IMR-90 (cell line): ENCODE results near the gene IGFBP7. TPM values are rescaled to one million over a fixed set of nuclear protein-coding genes. Genes with fewer than 3 reads are reported as not detected.

Experiments
- ATAC-seq: fragments of 200-7000 bp; cut with Tn5 transposase; 2 replicates; pipeline ENCODE4 v1.9.1; 2020; ENCODE audit warnings: low read depth, mild to moderate bottlenecking, moderate library complexity
- BruUV-seq: library from RNA; stranded (reverse); fragments of 400-500 nt; replicated peaks from 2 replicates; lab custom pipeline; 2021; lab: Mats Ljungman, UMichigan
- CTCF ChIA-PET: fragments of 300-600 bp; formaldehyde crosslinking; extraction: SDS; loops from one replicate; lab custom pipeline; 2021; ENCODE audit warnings: antibody characterized with exemption; lab: Yijun Ruan, JAX
- POLR2A ChIA-PET: fragments of 300-600 bp; sonication (Branson Sonifier 250); formaldehyde crosslinking; loops from one replicate; lab custom pipeline; 2022; ENCODE audit warnings: antibody characterized with exemption; ENCODE audit not compliant: unreplicated experiment; lab: Charles Lee
- DNase-seq: peaks from one replicate; pipeline ENCODE4 v3.0.0; 2013
- H2AFZ ChIP-seq: replicated peaks from 2 replicates; pipeline ENCODE3; 2013; ENCODE audit warnings: low read length, mild to moderate bottlenecking; ENCODE audit not compliant: poor library complexity
- H2AK5ac ChIP-seq: 2 replicates; pipeline ENCODE4 v1.6.1; 2013; ENCODE audit warnings: low read depth, low read length, inconsistent platforms
- H2AK9ac ChIP-seq: replicated peaks from 2 replicates; pipeline ENCODE3; 2013; ENCODE audit warnings: mild to moderate bottlenecking, low read depth, low read length, moderate library complexity; ENCODE audit not compliant: poor library complexity
- H2BK120ac ChIP-seq: 2 replicates; pipeline ENCODE4 v1.6.1; 2013; ENCODE audit warnings: low read depth, low read length, inconsistent platforms
- H2BK15ac ChIP-seq: 3 replicates; pipeline ENCODE4 v1.6.1; 2013; ENCODE audit warnings: low read depth, low read length, inconsistent platforms
- H2BK20ac ChIP-seq: 2 replicates; pipeline ENCODE4 v1.6.1; 2013; ENCODE audit warnings: low read depth, mild to moderate bottlenecking, inconsistent platforms, low read length, moderate library complexity
- H2BK5ac ChIP-seq: 2 replicates; pipeline ENCODE4 v1.6.1; 2013; ENCODE audit warnings: mild to moderate bottlenecking, low read depth, low read length, inconsistent platforms; ENCODE audit not compliant: poor library complexity, severe bottlenecking
- H3K14ac ChIP-seq: replicated peaks from 2 replicates; pipeline ENCODE4 v1.6.1; 2013; ENCODE audit warnings: low read depth, low read length, inconsistent platforms
- H3K18ac ChIP-seq: 2 replicates; pipeline ENCODE4 v1.6.1; 2013; ENCODE audit warnings: low read depth, low read length, control low read depth
- H3K23ac ChIP-seq: 2 replicates; pipeline ENCODE4 v1.6.1; 2013; ENCODE audit warnings: low read depth, low read length, inconsistent platforms
- H3K27ac ChIP-seq: 2 replicates; pipeline ENCODE4 v1.5.1; 2013; ENCODE audit warnings: mild to moderate bottlenecking, control low read depth, low read length; ENCODE audit not compliant: insufficient read depth
- H3K27me3 ChIP-seq: 2 replicates; pipeline ENCODE4 v1.6.1; 2013; ENCODE audit warnings: low read length; ENCODE audit not compliant: control insufficient read depth, insufficient read depth
- H3K36me3 ChIP-seq: 2 replicates; pipeline ENCODE4 v1.6.1; 2013; ENCODE audit warnings: low read length, mixed read lengths; ENCODE audit not compliant: control insufficient read depth, insufficient read depth
- H3K4ac ChIP-seq: 2 replicates; pipeline ENCODE4 v1.6.1; 2013; ENCODE audit warnings: low read depth, low read length, inconsistent platforms
- H3K4me1 ChIP-seq: 2 replicates; pipeline ENCODE4 v1.6.1; 2013; ENCODE audit warnings: low read length, mixed read lengths; ENCODE audit not compliant: control insufficient read depth, insufficient read depth
- H3K4me2 ChIP-seq: 2 replicates; pipeline ENCODE4 v1.6.1; 2013; ENCODE audit warnings: low read depth, mild to moderate bottlenecking, control low read depth, low read length, moderate library complexity
- H3K4me3 ChIP-seq: 2 replicates; pipeline ENCODE4 v1.5.1; 2013; ENCODE audit warnings: low read depth, mild to moderate bottlenecking, control low read depth, low read length, moderate library complexity; ENCODE audit not compliant: insufficient read depth
- H3K56ac ChIP-seq: 2 replicates; pipeline ENCODE4 v1.6.1; 2013; ENCODE audit warnings: low read length, inconsistent platforms; ENCODE audit not compliant: insufficient read depth; ENCODE audit errors: extremely low read depth
- H3K79me1 ChIP-seq, 2 experiments: 2 replicates each; pipeline ENCODE4 v1.6.1; 2013; ENCODE audit warnings: low read length in 2 of 2, inconsistent platforms in 1 of 2, low read depth in 1 of 2
- H3K9ac ChIP-seq: 2 replicates; pipeline ENCODE4 v1.6.1; 2013; ENCODE audit warnings: low read depth, low read length, control low read depth
- H3K9me1 ChIP-seq: 2 replicates; pipeline ENCODE4 v1.6.1; 2013; ENCODE audit warnings: low read length, inconsistent platforms; ENCODE audit not compliant: insufficient read depth
- H3K9me3 ChIP-seq: 2 replicates; pipeline ENCODE4 v1.6.1; 2013; ENCODE audit warnings: low read length; ENCODE audit not compliant: control insufficient read depth, insufficient read depth
- H4K20me1 ChIP-seq: 2 replicates; pipeline ENCODE4 v1.6.1; 2013; ENCODE audit warnings: low read length, inconsistent platforms; ENCODE audit not compliant: insufficient read depth
- H4K5ac ChIP-seq: 2 replicates; pipeline ENCODE4 v1.6.1; 2013; ENCODE audit warnings: mild to moderate bottlenecking, low read depth, low read length, control low read depth
- H4K8ac ChIP-seq, 2 experiments: 2 replicates each; pipeline ENCODE4 v1.6.1; 2013; ENCODE audit warnings: low read depth in 2 of 2, low read length in 2 of 2, control low read depth in 1 of 2, inconsistent platforms in 1 of 2
- H4K91ac ChIP-seq: 2 replicates; pipeline ENCODE4 v1.6.1; 2013; ENCODE audit warnings: low read depth, low read length, inconsistent platforms; ENCODE audit not compliant: insufficient read depth
- BHLHE40 ChIP-seq: fragments of 150-350 bp; IDR thresholded peaks from 2 replicates; pipeline ENCODE4 v1.6.1; 2016; ENCODE audit warnings: mild to moderate bottlenecking, low read depth, low read length
- CEBPB ChIP-seq: IDR thresholded peaks from 2 replicates; pipeline ENCODE4 v1.6.1; 2012; ENCODE audit warnings: low read depth, low read length, improper control_type of control experiment
- CHD1 ChIP-seq: IDR thresholded peaks from 2 replicates; pipeline ENCODE4 v1.6.1; 2012; ENCODE audit warnings: low read depth, low read length, improper control_type of control experiment
- CTCF ChIP-seq: conservative IDR thresholded peaks from 2 replicates; pipeline ENCODE4 v1.5.1; 2012; ENCODE audit warnings: mild to moderate bottlenecking, low read depth, low read length, improper control_type of control experiment
- ELK1 ChIP-seq: fragments of 150-350 bp; IDR thresholded peaks from 2 replicates; pipeline ENCODE4 v1.6.1; 2016; ENCODE audit warnings: low read depth, mild to moderate bottlenecking, low read length, moderate library complexity, borderline replicate concordance
- FOS ChIP-seq: fragments of 150-350 bp; IDR thresholded peaks from 2 replicates; pipeline ENCODE4 v1.6.1; 2016; ENCODE audit warnings: low read depth, low read length
- MAFK ChIP-seq: IDR thresholded peaks from 2 replicates; pipeline ENCODE4 v1.6.1; 2012; ENCODE audit warnings: low read depth, low read length, improper control_type of control experiment
- MAZ ChIP-seq: IDR thresholded peaks from 2 replicates; pipeline ENCODE4 v1.6.1; 2012; ENCODE audit warnings: low read depth, mild to moderate bottlenecking, low read length, improper control_type of control experiment, moderate library complexity, borderline replicate concordance
- MXI1 ChIP-seq: IDR thresholded peaks from 2 replicates; pipeline ENCODE4 v1.6.1; 2012; ENCODE audit warnings: low read depth, mild to moderate bottlenecking, low read length, moderate library complexity, borderline replicate concordance
- NFE2L2 ChIP-seq: fragments of 150-350 bp; IDR thresholded peaks from 2 replicates; pipeline ENCODE4 v1.6.1; 2016; ENCODE audit warnings: low read depth, mild to moderate bottlenecking, low read length
- POLR2A ChIP-seq: IDR thresholded peaks from 2 replicates; pipeline ENCODE4 v1.6.1; 2012; ENCODE audit warnings: mild to moderate bottlenecking, low read depth, low read length
- RAD21 ChIP-seq: IDR thresholded peaks from 2 replicates; pipeline ENCODE4 v1.6.1; 2012; ENCODE audit warnings: low read length, improper control_type of control experiment
- RCOR1 ChIP-seq: IDR thresholded peaks from 2 replicates; pipeline ENCODE4 v1.6.1; 2012; ENCODE audit warnings: mild to moderate bottlenecking, low read length, improper control_type of control experiment; ENCODE audit not compliant: insufficient replicate concordance
- RFX5 ChIP-seq: IDR thresholded peaks from 2 replicates; pipeline ENCODE4 v1.8.0; 2012; ENCODE audit warnings: low read depth, mild to moderate bottlenecking, low read length, moderate library complexity
- SMC3 ChIP-seq: fragments of 150-350 bp; IDR thresholded peaks from 2 replicates; pipeline ENCODE4 v1.6.1; 2016; ENCODE audit warnings: low read depth, mild to moderate bottlenecking, antibody characterized with exemption, low read length, moderate library complexity
- dilution Hi-C: fragments of 300-500 bp; cut with HindIII; formaldehyde crosslinking; loops from one replicate; pipeline ENCODE4 v1.14.3; 2018; ENCODE audit warnings: low sequenced_read_pairs; ENCODE audit not compliant: unreplicated experiment
- in situ Hi-C: fragments of 300-500 bp; cut with MboI; formaldehyde crosslinking; loops from 3 replicates; pipeline ENCODE4 v1.14.3; 2019; ENCODE audit warnings: low sequenced_read_pairs, inconsistent platforms, mixed read lengths
- intact Hi-C: fragments of 100-400 bp; cut with micrococcal nuclease; formaldehyde crosslinking; loops from 2 replicates; pipeline ENCODE4 v1.10.0; 2022
- polyA plus RNA-seq, 3 experiments: library from polyadenylated mRNA; depleted of rRNA; stranded (reverse); fragments of >200 nt; gene quantifications; 2 replicates each; pipeline ENCODE4 v1.2.3, GENCODE V29; 2012; ENCODE audit warnings: low replicate concordance in 1 of 3
- total RNA-seq: library from RNA; depleted of rRNA; stranded (reverse); fragments of >200 nt; gene quantifications from 2 replicates; pipeline ENCODE4 v1.2.3, GENCODE V29; 2012
- TF ChIP-seq, protein P1 (sequence below): fragments of 150-350 bp; IDR thresholded peaks from 2 replicates; pipeline ENCODE4 v1.6.1; 2017; ENCODE audit warnings: mild to moderate bottlenecking, antibody characterized with exemption, low read length, low read depth

The IGFBP7 gene
- total and polyA plus RNA-seq, 2 of the 4 experiments (the other 2 are of a cell fraction) = 33.2 to 267 TPM

GRCh38 chr4:57136281-57136680 lies 26.1 kb upstream of the IGFBP7 start:
- H4K5ac ChIP-seq = peak overlapping the region; percentile 54; the same call in 1 of the 2 replicates
- H3K27ac ChIP-seq = no peak overlapping the region
- H3K14ac ChIP-seq = no peak overlapping the region
- H3K9me1 ChIP-seq = peaks cover 5% of the 10 kb centered on the region
- H4K20me1 ChIP-seq = no peaks in the 10 kb centered on the region
- peaks cover 9% of the 10 kb centered on the region for H3K4me1 ChIP-seq
- peak overlapping the region; percentile 56; the same call in 1 of the 2 replicates for H3K23ac ChIP-seq
- no peaks in the 10 kb centered on the region for H3K79me1 ChIP-seq
- ATAC-seq = peak; percentile 86
- ChIA-PET CTCF (no interaction called here), POLR2A (no interaction called here)
- H2AK9ac ChIP-seq = no peak overlapping the region
- H3K9ac ChIP-seq = no peak overlapping the region
- H3K56ac ChIP-seq = no peak overlapping the region
- no peak overlapping the region for H2AFZ ChIP-seq
- dilution Hi-C loops = no loop called here
- peak overlapping the region; percentile 87; the same call in 1 of the 2 replicates for H2BK20ac ChIP-seq
- peak overlapping the region; percentile 14; the same call in 1 of the 2 replicates for H4K91ac ChIP-seq
- H2BK5ac ChIP-seq = peak overlapping the region; percentile 62
- H4K8ac ChIP-seq = peak overlapping the region in 1 of 2 experiments; percentile 82; a peak in 2 of 4 replicates
- H3K9me3 ChIP-seq = no peaks in the 10 kb centered on the region
- intact Hi-C loops = no loop called here
- H3K27me3 ChIP-seq = no peaks in the 10 kb centered on the region
- H2BK15ac ChIP-seq = no peak overlapping the region; the same call in 2 of the 3 replicates
- H3K4me2 ChIP-seq = peak overlapping the region; percentile 49; the same call in 1 of the 2 replicates
- in situ Hi-C loops = no loop called here
- peak overlapping the region; percentile 86; the same call in 1 of the 2 replicates for H3K18ac ChIP-seq
- no peaks in the 10 kb centered on the region for H3K36me3 ChIP-seq
- no peak overlapping the region for H3K4me3 ChIP-seq
- BruUV-seq = no TSS peak
- TF ChIP-seq CTCF = no peak
- TF ChIP-seq NFE2L2 = no peak
- TF ChIP-seq MAFK = no peak
- no peak for TF ChIP-seq MAZ
- TF ChIP-seq RFX5 = no peak
- TF ChIP-seq CHD1 = no peak
- no peak for TF ChIP-seq BHLHE40
- TF ChIP-seq ELK1 = no peak
- TF ChIP-seq CEBPB = no peak
- TF ChIP-seq FOS = no peak
- TF ChIP-seq, protein P1, sequence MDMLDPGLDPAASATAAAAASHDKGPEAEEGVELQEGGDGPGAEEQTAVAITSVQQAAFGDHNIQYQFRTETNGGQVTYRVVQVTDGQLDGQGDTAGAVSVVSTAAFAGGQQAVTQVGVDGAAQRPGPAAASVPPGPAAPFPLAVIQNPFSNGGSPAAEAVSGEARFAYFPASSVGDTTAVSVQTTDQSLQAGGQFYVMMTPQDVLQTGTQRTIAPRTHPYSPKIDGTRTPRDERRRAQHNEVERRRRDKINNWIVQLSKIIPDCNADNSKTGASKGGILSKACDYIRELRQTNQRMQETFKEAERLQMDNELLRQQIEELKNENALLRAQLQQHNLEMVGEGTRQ = no peak
- TF ChIP-seq RAD21 = no peak
- TF ChIP-seq SMC3 = no peak
- no peak for TF ChIP-seq POLR2A
- no peak for TF ChIP-seq MXI1
- TF ChIP-seq RCOR1 = no peak
- H3K4ac ChIP-seq = peak overlapping the region; percentile 49
- H2BK120ac ChIP-seq = peak overlapping the region; percentile 58; the same call in 1 of the 2 replicates
- DNase-seq = peak; percentile 80
- H2AK5ac ChIP-seq = no peak overlapping the region
